Measurements from ENCODE around the gene DYRK3. TPM values are rescaled to one million over a fixed set of nuclear protein-coding genes. Genes with fewer than 3 reads are reported as not detected.
"Not testable (repeated sequence)": the region's sequence is repeated elsewhere in the genome, so short reads cannot be mapped to it uniquely, and the experiment has no call there.

DYRK3 gene
- total RNA-seq, 1 donor from 2014 or later, result 1.7 TPM

DNA sequence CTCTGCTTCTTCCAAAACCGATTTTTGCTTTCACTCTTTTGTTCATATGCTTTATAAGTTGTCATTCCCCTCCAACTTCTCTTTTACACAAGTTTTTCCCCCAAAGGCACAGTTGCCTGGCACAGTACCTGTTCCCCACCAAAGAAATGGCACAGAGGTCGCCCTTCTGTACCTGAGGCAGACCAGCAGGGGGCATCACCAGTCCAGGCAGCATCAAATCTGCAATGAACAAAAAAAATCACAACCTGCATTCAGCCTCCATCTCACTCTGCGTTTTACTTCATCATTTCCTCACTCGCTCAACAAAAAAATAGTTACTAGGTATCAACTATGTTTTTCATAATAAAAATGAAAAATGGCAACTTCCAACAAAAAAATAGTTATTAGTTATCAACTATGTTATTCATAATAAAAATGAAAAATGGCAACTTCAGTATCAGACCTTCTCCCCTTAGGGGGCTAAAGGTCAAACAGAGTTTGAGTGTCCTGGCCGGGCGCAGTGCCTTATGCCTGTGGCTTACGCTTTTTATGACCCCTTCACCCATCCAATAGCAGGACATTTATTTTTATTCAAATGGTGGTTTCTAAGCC is 27.1 kb upstream of the DYRK3 start:
- no peaks in the 10 kb centered on the region for H3K9me3 Mint-ChIP-seq (ENCODE audit: unreplicated experiment)
- TF ChIP-seq, protein P1, sequence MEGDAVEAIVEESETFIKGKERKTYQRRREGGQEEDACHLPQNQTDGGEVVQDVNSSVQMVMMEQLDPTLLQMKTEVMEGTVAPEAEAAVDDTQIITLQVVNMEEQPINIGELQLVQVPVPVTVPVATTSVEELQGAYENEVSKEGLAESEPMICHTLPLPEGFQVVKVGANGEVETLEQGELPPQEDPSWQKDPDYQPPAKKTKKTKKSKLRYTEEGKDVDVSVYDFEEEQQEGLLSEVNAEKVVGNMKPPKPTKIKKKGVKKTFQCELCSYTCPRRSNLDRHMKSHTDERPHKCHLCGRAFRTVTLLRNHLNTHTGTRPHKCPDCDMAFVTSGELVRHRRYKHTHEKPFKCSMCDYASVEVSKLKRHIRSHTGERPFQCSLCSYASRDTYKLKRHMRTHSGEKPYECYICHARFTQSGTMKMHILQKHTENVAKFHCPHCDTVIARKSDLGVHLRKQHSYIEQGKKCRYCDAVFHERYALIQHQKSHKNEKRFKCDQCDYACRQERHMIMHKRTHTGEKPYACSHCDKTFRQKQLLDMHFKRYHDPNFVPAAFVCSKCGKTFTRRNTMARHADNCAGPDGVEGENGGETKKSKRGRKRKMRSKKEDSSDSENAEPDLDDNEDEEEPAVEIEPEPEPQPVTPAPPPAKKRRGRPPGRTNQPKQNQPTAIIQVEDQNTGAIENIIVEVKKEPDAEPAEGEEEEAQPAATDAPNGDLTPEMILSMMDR (IDR thresholded peaks at IDR 0.05), result peak; percentile 62
- no peak overlapping the region for H3K27ac Mint-ChIP-seq (ENCODE audit: unreplicated experiment)
- peaks cover 16% of the 10 kb centered on the region for H3K36me3 Mint-ChIP-seq (ENCODE audit: unreplicated experiment)
- H3K4me3 Mint-ChIP-seq (ENCODE audit: unreplicated experiment), result no peak overlapping the region
- no peaks in the 10 kb centered on the region for H3K27me3 Mint-ChIP-seq (ENCODE audit: unreplicated experiment)
- DNase-seq (ENCODE audit: extremely low spot score, unreplicated experiment), result no peak
- peaks cover 9% of the 10 kb centered on the region for H3K4me1 Mint-ChIP-seq (ENCODE audit: unreplicated experiment)

DNA sequence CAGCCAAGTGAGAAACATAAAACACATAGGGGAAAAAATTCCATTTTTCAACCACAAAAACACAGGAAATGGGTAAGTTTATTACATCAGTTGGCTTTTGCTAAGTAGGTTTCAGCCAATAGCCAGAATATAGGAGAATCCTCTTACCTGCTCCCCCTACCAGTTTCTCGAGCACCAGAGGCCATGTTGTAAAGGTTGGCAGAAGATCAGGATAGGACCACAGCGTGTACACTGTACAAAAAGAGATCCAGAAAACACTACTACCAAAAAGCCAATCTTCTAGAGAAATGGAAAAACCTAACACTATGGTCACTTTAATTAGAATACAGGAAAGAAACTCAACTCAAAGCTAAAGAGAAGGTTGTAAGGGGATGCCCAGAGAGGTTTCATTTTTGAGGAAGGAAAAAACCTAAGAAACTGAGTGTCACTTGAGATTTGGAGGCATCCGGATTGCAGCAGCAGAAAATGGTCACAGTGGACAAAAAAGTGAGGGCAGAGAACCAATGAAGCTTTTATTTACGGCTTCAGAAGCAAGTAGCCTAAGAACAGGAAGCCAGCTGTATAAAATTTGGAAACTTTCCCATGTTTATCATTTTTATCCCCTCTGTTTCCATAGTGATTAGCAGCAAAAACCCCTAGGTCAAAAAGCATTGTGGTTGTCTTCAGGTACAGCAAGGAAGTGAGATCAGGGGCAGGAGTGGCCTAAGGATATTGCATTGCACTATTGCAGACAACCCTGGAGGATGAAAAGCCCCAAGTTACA is 25.9 kb upstream of the DYRK3 start:
- peaks cover 9% of the 10 kb centered on the region for H3K4me1 Mint-ChIP-seq (ENCODE audit: unreplicated experiment)
- H3K36me3 Mint-ChIP-seq (ENCODE audit: unreplicated experiment), result peaks cover 12% of the 10 kb centered on the region
- TF ChIP-seq, protein P1 (IDR thresholded peaks at IDR 0.05), result no peak
- no peaks in the 10 kb centered on the region for H3K27me3 Mint-ChIP-seq (ENCODE audit: unreplicated experiment)
- no peak for DNase-seq (ENCODE audit: extremely low spot score, unreplicated experiment)
- no peak overlapping the region for H3K27ac Mint-ChIP-seq (ENCODE audit: unreplicated experiment)
- H3K9me3 Mint-ChIP-seq (ENCODE audit: unreplicated experiment), result no peaks in the 10 kb centered on the region
- H3K4me3 Mint-ChIP-seq (ENCODE audit: unreplicated experiment), result no peak overlapping the region

GRCh38 chr1:206612129-206612876 is 23.0 kb upstream of the DYRK3 start, which contains the start of gene EIF2D:
Gene EIF2D (minus strand): TSS chr1:206612465. CDS start chr1:206612342, 123 bp downstream.
- no peaks in the 10 kb centered on the region for H3K9me3 Mint-ChIP-seq (ENCODE audit: unreplicated experiment)
- DNase-seq (ENCODE audit: extremely low spot score, unreplicated experiment), result peak; percentile 99
- H3K27me3 Mint-ChIP-seq (ENCODE audit: unreplicated experiment), result peaks cover 24% of the 10 kb centered on the region
- H3K27ac Mint-ChIP-seq (ENCODE audit: unreplicated experiment), result peak within 1 kb of the TSS; percentile 92
- peak within 1 kb of the TSS; percentile 90 for H3K4me3 Mint-ChIP-seq (ENCODE audit: unreplicated experiment)
- H3K36me3 Mint-ChIP-seq (ENCODE audit: unreplicated experiment), result peaks cover 9% of the 10 kb centered on the region
- TF ChIP-seq, protein P1 (IDR thresholded peaks at IDR 0.05), result peak; percentile 95
- H3K4me1 Mint-ChIP-seq (ENCODE audit: unreplicated experiment), result peaks cover 9% of the 10 kb centered on the region

DNA sequence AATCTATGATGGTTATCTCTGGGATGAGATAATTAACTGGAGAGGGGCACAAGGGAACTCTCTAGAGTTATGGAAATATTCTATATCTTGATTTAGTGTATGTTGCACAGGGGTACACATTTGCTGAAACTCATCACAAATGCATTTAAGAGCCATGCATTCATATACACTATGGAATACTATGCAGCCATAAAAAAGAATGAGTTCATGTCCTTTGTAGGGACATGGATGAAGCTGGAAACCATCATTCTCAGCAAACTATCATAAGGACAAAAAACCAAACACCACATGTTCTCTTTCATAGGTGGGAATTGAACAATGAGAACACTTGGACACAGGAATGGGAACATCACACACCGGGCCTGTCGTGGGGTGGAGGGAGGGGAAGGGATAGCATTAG is 8.9 kb upstream of the DYRK3 start:
- H3K27me3 Mint-ChIP-seq (ENCODE audit: unreplicated experiment), result peaks cover 46% of the 10 kb centered on the region
- not testable (repeated sequence) for DNase-seq (ENCODE audit: extremely low spot score, unreplicated experiment); H3K27ac Mint-ChIP-seq (ENCODE audit: unreplicated experiment); H3K36me3 Mint-ChIP-seq (ENCODE audit: unreplicated experiment); H3K4me1 Mint-ChIP-seq (ENCODE audit: unreplicated experiment); H3K4me3 Mint-ChIP-seq (ENCODE audit: unreplicated experiment); H3K9me3 Mint-ChIP-seq (ENCODE audit: unreplicated experiment)

DNA sequence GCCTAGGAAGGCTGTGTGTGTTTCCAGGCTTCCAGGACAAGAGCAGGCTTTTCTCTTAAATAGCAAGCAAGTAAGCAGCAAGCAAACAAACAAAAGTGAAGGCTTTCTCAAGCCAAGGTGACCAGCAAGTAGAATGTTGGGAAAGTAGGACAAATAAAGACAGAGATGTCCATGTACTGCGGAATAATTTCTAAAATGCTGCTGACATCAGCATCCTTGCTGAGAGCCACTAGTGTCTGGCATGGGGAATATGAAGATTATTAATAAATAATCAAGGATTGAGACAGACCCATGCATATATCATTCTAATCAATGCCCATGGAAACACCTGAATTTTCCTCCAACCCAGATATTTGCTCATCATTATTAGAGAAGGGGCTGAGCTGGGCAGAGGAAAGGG is 6.4 kb upstream of the DYRK3 start:
- Mint-ChIP-seq H3K4me3 (ENCODE audit: unreplicated experiment) (no peak overlapping the region), H3K9me3 (ENCODE audit: unreplicated experiment) (no peaks in the 10 kb centered on the region), H3K27me3 (ENCODE audit: unreplicated experiment) (peaks cover 33% of the 10 kb centered on the region), H3K27ac (ENCODE audit: unreplicated experiment) (no peak overlapping the region), H3K4me1 (ENCODE audit: unreplicated experiment) (no peaks in the 10 kb centered on the region), H3K36me3 (ENCODE audit: unreplicated experiment) (no peaks in the 10 kb centered on the region)
- TF ChIP-seq, protein P1 (IDR thresholded peaks at IDR 0.05), result no peak
- DNase-seq (ENCODE audit: extremely low spot score, unreplicated experiment), result no peak

Measured in osteocyte (in vitro differentiated cells).